Measurements from ENCODE around the gene JAG2. TPM values are rescaled to one million over a fixed set of nuclear protein-coding genes. Genes with fewer than 3 reads are reported as not detected.

Gene JAG2
- total RNA-seq, 1 experiment from 2014 or later: 85.9 TPM

DNA sequence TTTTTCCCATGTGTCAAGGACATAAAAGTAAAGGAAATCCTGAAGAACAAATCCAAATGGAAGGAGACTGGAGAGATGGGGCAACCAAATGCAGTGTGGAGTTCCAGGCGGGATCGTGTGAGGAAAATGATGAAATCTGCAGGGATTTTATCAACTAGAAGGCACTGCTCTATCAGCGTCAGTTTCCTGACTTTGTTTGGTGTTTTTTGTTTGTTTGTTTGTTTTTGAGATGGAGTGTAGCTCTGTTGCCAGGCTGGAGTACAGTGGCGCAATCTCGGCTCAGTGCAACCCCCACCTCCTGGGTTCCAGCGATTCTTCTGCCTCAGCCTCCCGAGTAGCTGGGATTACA, 60.1 kb downstream of the JAG2 start:
- CTCF ChIA-PET: interaction anchor here (0.9 kb wide), 1 partner anchor 14 kb away, joined by 4 read pairs; no protein-coding TSS in a partner anchor
- no TSS peak for BruUV-seq (replicated peaks)
- Histone ChIP-seq H3K4me3 (replicated peaks in 1 of 2; ENCODE audit: low read depth in 1 of 2, low read length in 2 of 2) (no peak overlapping the region), H3K79me2 (ENCODE audit: insufficient read depth, low read length) (no peaks in the 10 kb centered on the region), H3K9me2 (ENCODE audit: insufficient read depth) (no peaks in the 10 kb centered on the region), H2AFZ (ENCODE audit: low read depth, low read length, poor library complexity, severe bottlenecking) (no peak overlapping the region), H3K4me2 (ENCODE audit: low read length) (no peak overlapping the region), H3K27ac (ENCODE audit: low read depth, low read length) (no peak overlapping the region), H3K27me3 (ENCODE audit: insufficient read depth, low read length) (no peaks in the 10 kb centered on the region), H3K9ac (ENCODE audit: low read length) (no peak overlapping the region), H4K20me1 (ENCODE audit: insufficient read depth) (no peaks in the 10 kb centered on the region), H3K9me3 (ENCODE audit: control insufficient read depth in 1 of 2, insufficient read depth in 1 of 2, low read depth in 1 of 2, low read length in 2 of 2) (no peaks in the 10 kb centered on the region), H3K36me3 (ENCODE audit: control insufficient read depth in 1 of 2, insufficient read depth in 2 of 2, low read length in 2 of 2) (no peaks in the 10 kb centered on the region), H3K4me1 (ENCODE audit: control insufficient read depth in 1 of 2, insufficient read depth in 2 of 2, low read length in 2 of 2) (no peaks in the 10 kb centered on the region)
- intact Hi-C loops (cut with micrococcal nuclease): no loop called here
- POLR2A ChIA-PET: no interaction called here
- no peak for ATAC-seq
- RAD21 ChIA-PET (ENCODE audit: low non-redundant PET in 1 of 2, low total read pairs in 2 of 2, uncharacterized antibody in 2 of 2, unreplicated experiment in 2 of 2): no interaction called here
- TF ChIP-seq POLR2AphosphoS5 (IDR thresholded peaks at IDR 0.05; ENCODE audit: low read depth, low read length) (no peak), CBX3 (IDR thresholded peaks at IDR 0.05; ENCODE audit: low read depth) (no peak), ZNF274 (IDR thresholded peaks at IDR 0.05; ENCODE audit: low read depth, low read length) (no peak), EZH2phosphoT487 (IDR thresholded peaks at IDR 0.05; ENCODE audit: borderline replicate concordance) (no peak), JUND (IDR thresholded peaks at IDR 0.05) (no peak), ELF1 (IDR thresholded peaks at IDR 0.05; ENCODE audit: borderline replicate concordance, low read depth) (no peak), SP1 (IDR thresholded peaks at IDR 0.05; ENCODE audit: low read depth) (no peak), FOSL1 (IDR thresholded peaks at IDR 0.05; ENCODE audit: low read depth) (no peak), SIN3A (IDR thresholded peaks at IDR 0.05; ENCODE audit: low read depth) (no peak), TCF7L2 (IDR thresholded peaks at IDR 0.05; ENCODE audit: borderline replicate concordance, extremely low read depth, insufficient read depth, insufficient read length) (no peak)
- TF ChIP-seq, protein P1, sequence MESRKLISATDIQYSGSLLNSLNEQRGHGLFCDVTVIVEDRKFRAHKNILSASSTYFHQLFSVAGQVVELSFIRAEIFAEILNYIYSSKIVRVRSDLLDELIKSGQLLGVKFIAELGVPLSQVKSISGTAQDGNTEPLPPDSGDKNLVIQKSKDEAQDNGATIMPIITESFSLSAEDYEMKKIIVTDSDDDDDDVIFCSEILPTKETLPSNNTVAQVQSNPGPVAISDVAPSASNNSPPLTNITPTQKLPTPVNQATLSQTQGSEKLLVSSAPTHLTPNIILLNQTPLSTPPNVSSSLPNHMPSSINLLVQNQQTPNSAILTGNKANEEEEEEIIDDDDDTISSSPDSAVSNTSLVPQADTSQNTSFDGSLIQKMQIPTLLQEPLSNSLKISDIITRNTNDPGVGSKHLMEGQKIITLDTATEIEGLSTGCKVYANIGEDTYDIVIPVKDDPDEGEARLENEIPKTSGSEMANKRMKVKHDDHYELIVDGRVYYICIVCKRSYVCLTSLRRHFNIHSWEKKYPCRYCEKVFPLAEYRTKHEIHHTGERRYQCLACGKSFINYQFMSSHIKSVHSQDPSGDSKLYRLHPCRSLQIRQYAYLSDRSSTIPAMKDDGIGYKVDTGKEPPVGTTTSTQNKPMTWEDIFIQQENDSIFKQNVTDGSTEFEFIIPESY (IDR thresholded peaks at IDR 0.05; ENCODE audit: extremely low read depth, insufficient replicate concordance, low read length): no peak
- TF ChIP-seq, protein P2, sequence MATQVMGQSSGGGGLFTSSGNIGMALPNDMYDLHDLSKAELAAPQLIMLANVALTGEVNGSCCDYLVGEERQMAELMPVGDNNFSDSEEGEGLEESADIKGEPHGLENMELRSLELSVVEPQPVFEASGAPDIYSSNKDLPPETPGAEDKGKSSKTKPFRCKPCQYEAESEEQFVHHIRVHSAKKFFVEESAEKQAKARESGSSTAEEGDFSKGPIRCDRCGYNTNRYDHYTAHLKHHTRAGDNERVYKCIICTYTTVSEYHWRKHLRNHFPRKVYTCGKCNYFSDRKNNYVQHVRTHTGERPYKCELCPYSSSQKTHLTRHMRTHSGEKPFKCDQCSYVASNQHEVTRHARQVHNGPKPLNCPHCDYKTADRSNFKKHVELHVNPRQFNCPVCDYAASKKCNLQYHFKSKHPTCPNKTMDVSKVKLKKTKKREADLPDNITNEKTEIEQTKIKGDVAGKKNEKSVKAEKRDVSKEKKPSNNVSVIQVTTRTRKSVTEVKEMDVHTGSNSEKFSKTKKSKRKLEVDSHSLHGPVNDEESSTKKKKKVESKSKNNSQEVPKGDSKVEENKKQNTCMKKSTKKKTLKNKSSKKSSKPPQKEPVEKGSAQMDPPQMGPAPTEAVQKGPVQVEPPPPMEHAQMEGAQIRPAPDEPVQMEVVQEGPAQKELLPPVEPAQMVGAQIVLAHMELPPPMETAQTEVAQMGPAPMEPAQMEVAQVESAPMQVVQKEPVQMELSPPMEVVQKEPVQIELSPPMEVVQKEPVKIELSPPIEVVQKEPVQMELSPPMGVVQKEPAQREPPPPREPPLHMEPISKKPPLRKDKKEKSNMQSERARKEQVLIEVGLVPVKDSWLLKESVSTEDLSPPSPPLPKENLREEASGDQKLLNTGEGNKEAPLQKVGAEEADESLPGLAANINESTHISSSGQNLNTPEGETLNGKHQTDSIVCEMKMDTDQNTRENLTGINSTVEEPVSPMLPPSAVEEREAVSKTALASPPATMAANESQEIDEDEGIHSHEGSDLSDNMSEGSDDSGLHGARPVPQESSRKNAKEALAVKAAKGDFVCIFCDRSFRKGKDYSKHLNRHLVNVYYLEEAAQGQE (IDR thresholded peaks at IDR 0.05; ENCODE audit: low read depth): no peak
- TF ChIP-seq, protein P3, sequence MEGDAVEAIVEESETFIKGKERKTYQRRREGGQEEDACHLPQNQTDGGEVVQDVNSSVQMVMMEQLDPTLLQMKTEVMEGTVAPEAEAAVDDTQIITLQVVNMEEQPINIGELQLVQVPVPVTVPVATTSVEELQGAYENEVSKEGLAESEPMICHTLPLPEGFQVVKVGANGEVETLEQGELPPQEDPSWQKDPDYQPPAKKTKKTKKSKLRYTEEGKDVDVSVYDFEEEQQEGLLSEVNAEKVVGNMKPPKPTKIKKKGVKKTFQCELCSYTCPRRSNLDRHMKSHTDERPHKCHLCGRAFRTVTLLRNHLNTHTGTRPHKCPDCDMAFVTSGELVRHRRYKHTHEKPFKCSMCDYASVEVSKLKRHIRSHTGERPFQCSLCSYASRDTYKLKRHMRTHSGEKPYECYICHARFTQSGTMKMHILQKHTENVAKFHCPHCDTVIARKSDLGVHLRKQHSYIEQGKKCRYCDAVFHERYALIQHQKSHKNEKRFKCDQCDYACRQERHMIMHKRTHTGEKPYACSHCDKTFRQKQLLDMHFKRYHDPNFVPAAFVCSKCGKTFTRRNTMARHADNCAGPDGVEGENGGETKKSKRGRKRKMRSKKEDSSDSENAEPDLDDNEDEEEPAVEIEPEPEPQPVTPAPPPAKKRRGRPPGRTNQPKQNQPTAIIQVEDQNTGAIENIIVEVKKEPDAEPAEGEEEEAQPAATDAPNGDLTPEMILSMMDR (IDR thresholded peaks at IDR 0.05 in 2 of 3, conservative IDR thresholded peaks at IDR 0.05 in 1 of 3; ENCODE audit: borderline replicate concordance in 1 of 3, insufficient read depth in 1 of 3, low read depth in 2 of 3, low read length in 2 of 3): no peak
- TF ChIP-seq, protein P4, sequence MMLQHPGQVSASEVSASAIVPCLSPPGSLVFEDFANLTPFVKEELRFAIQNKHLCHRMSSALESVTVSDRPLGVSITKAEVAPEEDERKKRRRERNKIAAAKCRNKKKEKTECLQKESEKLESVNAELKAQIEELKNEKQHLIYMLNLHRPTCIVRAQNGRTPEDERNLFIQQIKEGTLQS (IDR thresholded peaks at IDR 0.05): no peak
- DNase-seq (ENCODE audit: low read depth, low spot score): no peak
